OCI-LY1 (cell line): ENCODE data around the gene MISFA.

Experiments used
- H2AFZ ChIP-seq: fragments of 200-600 bp; sonication (generic), shearing (Covaris generic); 2 replicates; pipeline ENCODE4 v1.6.0; 2014; ENCODE audit warnings: antibody characterized with exemption, mild to moderate bottlenecking, low read length
- H3F3A ChIP-seq: fragments of 200-600 bp; sonication (generic), shearing (Covaris generic); 2 replicates; pipeline ENCODE4 v1.6.0; 2014; ENCODE audit warnings: mild to moderate bottlenecking, antibody characterized with exemption, low read length, moderate library complexity; ENCODE audit not compliant: insufficient read depth
- H3K27ac ChIP-seq: fragments of 200-600 bp; sonication (generic); 2 replicates; pipeline ENCODE4 v1.5.1; 2014; ENCODE audit warnings: low read length, mixed run types, mild to moderate bottlenecking, low read depth; ENCODE audit not compliant: poor library complexity, severe bottlenecking
- H3K27me3 ChIP-seq: fragments of 200-600 bp; sonication (generic); 2 replicates; pipeline ENCODE4 v1.6.0; 2014; ENCODE audit warnings: antibody characterized with exemption, mild to moderate bottlenecking, low read length, moderate library complexity; ENCODE audit not compliant: insufficient read depth
- H3K36me3 ChIP-seq: fragments of 200-600 bp; sonication (generic); 2 replicates; pipeline ENCODE4 v1.6.1; 2014; ENCODE audit warnings: mild to moderate bottlenecking, antibody characterized with exemption, low read length, moderate library complexity, mixed read lengths; ENCODE audit not compliant: insufficient read depth
- H3K4me1 ChIP-seq: fragments of 200-600 bp; sonication (generic); 2 replicates; pipeline ENCODE4 v1.5.1; 2014; ENCODE audit warnings: mild to moderate bottlenecking, low read length, moderate library complexity; ENCODE audit not compliant: insufficient read depth, severe bottlenecking
- H3K4me2 ChIP-seq: fragments of 200-600 bp; sonication (generic), shearing (Covaris generic); 2 replicates; pipeline ENCODE4 v1.6.1; 2014; ENCODE audit warnings: low read length
- H3K4me3 ChIP-seq: fragments of 200-600 bp; sonication (generic); 2 replicates; pipeline ENCODE4 v1.5.1; 2014; ENCODE audit warnings: low read length, low read depth, mild to moderate bottlenecking, mixed read lengths; ENCODE audit not compliant: poor library complexity, severe bottlenecking
- H3K79me2 ChIP-seq: fragments of 200-600 bp; shearing (Covaris generic); 2 replicates; pipeline ENCODE4 v1.6.1; 2016; ENCODE audit warnings: mixed run types, low read length, mixed read lengths; ENCODE audit not compliant: insufficient read depth
- H3K9ac ChIP-seq: fragments of 200-600 bp; sonication (generic), shearing (Covaris generic); 2 replicates; pipeline ENCODE4 v1.6.1; 2014; ENCODE audit warnings: mild to moderate bottlenecking, low read length, mixed read lengths
- H3K9me2 ChIP-seq: fragments of 200-600 bp; sonication (generic), shearing (Covaris generic); 2 replicates; pipeline ENCODE4 v1.6.1; 2014; ENCODE audit warnings: low read depth, mild to moderate bottlenecking, low read length, mixed read lengths
- H3K9me3 ChIP-seq: fragments of 200-600 bp; shearing (Covaris generic); 2 replicates; pipeline ENCODE4 v1.6.1; 2014; ENCODE audit warnings: low read length, mixed read lengths
- H4K20me1 ChIP-seq: fragments of 200-600 bp; sonication (generic), shearing (Covaris generic); 2 replicates; pipeline ENCODE4 v1.6.0; 2016; ENCODE audit warnings: mild to moderate bottlenecking, low read length; ENCODE audit not compliant: insufficient read depth
- EZH2 ChIP-seq: fragments of 200-600 bp; sonication (generic), shearing (Covaris generic); IDR thresholded peaks from 2 replicates; pipeline ENCODE4 v1.8.0; 2017; ENCODE audit warnings: borderline replicate concordance, mixed run types, mild to moderate bottlenecking, antibody characterized with exemption, low read length, moderate library complexity, mixed read lengths
- TF ChIP-seq, protein P1 (sequence below): fragments of 200-600 bp; sonication (generic), shearing (Covaris generic); IDR thresholded peaks from 2 replicates; pipeline ENCODE4 v1.5.1; 2017; ENCODE audit warnings: mild to moderate bottlenecking, antibody characterized with exemption, low read length, moderate library complexity, mixed read lengths

Gene MISFA

DNA sequence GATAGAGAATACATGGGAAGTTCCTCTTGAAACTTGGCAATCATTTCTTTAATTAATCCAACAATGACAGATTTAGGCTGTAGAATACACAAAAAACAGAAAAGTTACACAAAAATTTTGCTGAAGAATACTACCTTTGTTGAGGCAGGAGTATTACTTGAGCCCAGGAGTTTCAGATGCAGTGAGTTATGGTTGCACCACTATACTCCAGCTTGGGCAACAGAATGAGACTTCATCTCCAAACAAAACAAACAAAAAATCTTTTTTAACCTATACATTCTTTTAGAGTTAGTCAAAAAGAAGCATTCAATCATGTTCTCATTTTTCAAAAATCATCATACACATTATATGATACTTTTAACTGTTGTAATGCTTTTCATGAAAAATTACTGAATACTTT is 33.2 kb upstream of the MISFA start:
- TF ChIP-seq, protein P1, sequence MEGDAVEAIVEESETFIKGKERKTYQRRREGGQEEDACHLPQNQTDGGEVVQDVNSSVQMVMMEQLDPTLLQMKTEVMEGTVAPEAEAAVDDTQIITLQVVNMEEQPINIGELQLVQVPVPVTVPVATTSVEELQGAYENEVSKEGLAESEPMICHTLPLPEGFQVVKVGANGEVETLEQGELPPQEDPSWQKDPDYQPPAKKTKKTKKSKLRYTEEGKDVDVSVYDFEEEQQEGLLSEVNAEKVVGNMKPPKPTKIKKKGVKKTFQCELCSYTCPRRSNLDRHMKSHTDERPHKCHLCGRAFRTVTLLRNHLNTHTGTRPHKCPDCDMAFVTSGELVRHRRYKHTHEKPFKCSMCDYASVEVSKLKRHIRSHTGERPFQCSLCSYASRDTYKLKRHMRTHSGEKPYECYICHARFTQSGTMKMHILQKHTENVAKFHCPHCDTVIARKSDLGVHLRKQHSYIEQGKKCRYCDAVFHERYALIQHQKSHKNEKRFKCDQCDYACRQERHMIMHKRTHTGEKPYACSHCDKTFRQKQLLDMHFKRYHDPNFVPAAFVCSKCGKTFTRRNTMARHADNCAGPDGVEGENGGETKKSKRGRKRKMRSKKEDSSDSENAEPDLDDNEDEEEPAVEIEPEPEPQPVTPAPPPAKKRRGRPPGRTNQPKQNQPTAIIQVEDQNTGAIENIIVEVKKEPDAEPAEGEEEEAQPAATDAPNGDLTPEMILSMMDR, result no peak
- no peak for TF ChIP-seq EZH2
- Histone ChIP-seq H3K79me2 (no peaks in the 10 kb centered on the region), H3K4me1 (no peaks in the 10 kb centered on the region), H3K4me2 (no peak overlapping the region), H3K27ac (no peak overlapping the region), H3K9ac (no peak overlapping the region), H3K36me3 (no peaks in the 10 kb centered on the region), H3K9me3 (no peaks in the 10 kb centered on the region), H2AFZ (no peak overlapping the region), H3K27me3 (no peaks in the 10 kb centered on the region), H4K20me1 (no peaks in the 10 kb centered on the region), H3K9me2 (no peaks in the 10 kb centered on the region), H3F3A (no peaks in the 10 kb centered on the region), H3K4me3 (no peak overlapping the region)

DNA sequence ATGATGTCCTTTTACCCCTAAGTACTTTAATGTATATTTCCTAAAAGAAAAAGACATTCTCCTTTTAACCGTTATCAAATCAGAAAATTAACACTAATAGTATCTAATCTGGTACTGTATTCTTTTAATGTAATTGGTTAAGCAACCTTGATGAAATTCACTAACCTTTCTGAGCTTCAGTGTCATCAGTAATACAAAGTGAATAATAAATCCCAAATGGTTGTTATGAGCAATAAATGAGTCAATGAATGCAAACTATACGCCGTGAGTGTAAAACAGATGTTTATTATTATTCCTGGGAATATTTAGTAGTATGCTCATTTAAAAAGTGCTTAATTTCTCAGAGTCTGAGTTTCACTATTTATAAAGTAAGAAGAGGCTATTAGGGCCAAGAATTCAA is 32.5 kb upstream of the MISFA start:
- Histone ChIP-seq H3K4me1 (no peaks in the 10 kb centered on the region), H2AFZ (no peak overlapping the region), H3K36me3 (no peaks in the 10 kb centered on the region), H3K9me3 (no peaks in the 10 kb centered on the region), H3K27me3 (no peaks in the 10 kb centered on the region), H3K9me2 (no peaks in the 10 kb centered on the region), H3K27ac (no peak overlapping the region), H4K20me1 (no peaks in the 10 kb centered on the region), H3K9ac (no peak overlapping the region), H3K4me2 (no peak overlapping the region), H3K4me3 (no peak overlapping the region), H3F3A (no peaks in the 10 kb centered on the region), H3K79me2 (no peaks in the 10 kb centered on the region)
- no peak for TF ChIP-seq EZH2
- TF ChIP-seq, protein P1, result no peak

DNA sequence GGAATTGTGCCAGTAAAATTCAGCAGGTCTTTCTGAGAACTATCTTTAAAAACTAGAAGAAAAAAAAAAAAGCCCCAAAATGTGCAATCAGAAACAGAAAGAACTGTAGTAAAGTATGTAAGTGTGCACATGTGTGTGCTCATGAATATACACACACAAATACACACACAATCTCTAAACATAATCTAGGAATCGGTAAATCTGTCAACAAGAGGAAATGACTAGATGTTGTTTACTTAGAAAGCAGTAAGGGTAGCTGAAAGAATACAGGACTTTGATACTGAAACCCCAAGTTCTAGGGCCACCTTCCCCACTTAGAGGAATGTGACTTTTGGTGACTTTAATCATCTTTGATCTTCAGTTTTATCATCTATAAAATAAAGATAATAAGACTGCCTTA is 24.2 kb upstream of the MISFA start:
- H3K36me3 ChIP-seq, result no peaks in the 10 kb centered on the region
- H3F3A ChIP-seq, result no peaks in the 10 kb centered on the region
- H3K4me2 ChIP-seq, result no peak overlapping the region
- no peaks in the 10 kb centered on the region for H3K27me3 ChIP-seq
- H3K9me2 ChIP-seq, result no peaks in the 10 kb centered on the region
- H3K27ac ChIP-seq, result no peak overlapping the region
- TF ChIP-seq, protein P1, result no peak
- no peak for TF ChIP-seq EZH2
- H3K9ac ChIP-seq, result no peak overlapping the region
- H3K4me3 ChIP-seq, result no peak overlapping the region
- H4K20me1 ChIP-seq, result no peaks in the 10 kb centered on the region
- no peak overlapping the region for H2AFZ ChIP-seq
- no peaks in the 10 kb centered on the region for H3K79me2 ChIP-seq
- no peaks in the 10 kb centered on the region for H3K4me1 ChIP-seq
- H3K9me3 ChIP-seq, result no peaks in the 10 kb centered on the region
